ENCODE results near the gene VWA1.

DNA sequence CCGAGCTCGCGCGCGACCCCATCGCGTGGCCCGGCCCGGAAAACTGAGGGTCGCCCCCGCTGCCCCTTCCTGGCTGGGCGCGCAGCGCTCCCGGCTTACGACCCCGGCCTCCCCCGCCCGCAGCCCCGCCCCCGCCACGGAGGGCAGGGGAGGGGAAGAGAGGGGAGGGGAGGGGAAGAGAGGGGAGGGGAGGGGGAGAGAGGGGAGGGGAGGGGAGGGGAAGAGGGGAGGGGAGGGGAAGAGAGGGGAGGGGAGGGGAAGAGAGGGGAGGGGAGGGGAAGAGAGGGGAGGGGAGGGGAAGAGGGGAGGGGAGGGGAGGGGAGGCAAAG is 7.7 kb upstream of the VWA1 start:
- TF ChIP-seq POLR2A (IDR thresholded peaks at IDR 0.05): no peak
- TF ChIP-seq, protein P1, sequence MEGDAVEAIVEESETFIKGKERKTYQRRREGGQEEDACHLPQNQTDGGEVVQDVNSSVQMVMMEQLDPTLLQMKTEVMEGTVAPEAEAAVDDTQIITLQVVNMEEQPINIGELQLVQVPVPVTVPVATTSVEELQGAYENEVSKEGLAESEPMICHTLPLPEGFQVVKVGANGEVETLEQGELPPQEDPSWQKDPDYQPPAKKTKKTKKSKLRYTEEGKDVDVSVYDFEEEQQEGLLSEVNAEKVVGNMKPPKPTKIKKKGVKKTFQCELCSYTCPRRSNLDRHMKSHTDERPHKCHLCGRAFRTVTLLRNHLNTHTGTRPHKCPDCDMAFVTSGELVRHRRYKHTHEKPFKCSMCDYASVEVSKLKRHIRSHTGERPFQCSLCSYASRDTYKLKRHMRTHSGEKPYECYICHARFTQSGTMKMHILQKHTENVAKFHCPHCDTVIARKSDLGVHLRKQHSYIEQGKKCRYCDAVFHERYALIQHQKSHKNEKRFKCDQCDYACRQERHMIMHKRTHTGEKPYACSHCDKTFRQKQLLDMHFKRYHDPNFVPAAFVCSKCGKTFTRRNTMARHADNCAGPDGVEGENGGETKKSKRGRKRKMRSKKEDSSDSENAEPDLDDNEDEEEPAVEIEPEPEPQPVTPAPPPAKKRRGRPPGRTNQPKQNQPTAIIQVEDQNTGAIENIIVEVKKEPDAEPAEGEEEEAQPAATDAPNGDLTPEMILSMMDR (IDR thresholded peaks at IDR 0.05): no peak
